ENCODE measurements around the gene HS3ST6. TPM values are rescaled to one million over a fixed set of nuclear protein-coding genes. Genes with fewer than 3 reads are reported as not detected.

The HS3ST6 gene
- total and polyA plus RNA-seq, 2 of the 13 experiments (the other 11 are each of a cell fraction or from before 2014, with no cell fraction given), result not detected

DNA sequence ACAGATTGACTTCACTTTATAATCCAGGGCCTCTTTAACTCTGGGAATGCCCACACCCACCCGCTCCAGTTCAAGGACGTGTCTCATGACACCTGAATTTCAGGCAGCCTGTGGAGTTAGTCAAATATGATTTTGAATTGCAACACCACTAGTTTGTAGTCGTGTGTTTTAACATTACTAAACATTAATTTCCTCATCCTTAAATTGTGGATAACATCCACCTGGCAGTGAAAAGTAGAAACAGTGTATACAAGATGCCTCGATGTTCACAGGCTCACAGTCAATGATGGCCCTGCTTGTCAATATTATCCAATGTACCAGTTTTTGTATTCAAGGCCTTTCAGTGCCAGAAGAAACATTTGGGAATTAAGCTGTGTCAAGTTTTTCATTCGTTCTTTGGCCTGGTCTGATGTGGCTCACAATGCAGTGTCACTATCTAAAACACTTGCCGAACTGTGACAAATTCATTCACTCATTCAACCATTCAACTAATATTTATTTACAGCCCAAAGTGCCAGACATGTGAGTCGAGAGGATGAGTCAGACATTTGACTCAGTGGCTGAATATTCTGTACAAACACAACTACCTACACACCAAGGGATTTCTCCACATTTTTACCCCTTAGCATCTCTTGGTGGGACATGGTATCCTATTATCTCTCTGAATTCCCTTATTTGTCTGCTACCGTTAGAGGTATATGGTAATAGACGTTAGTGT, 47.7 kb downstream of the HS3ST6 start (continued):
- TF ChIP-seq RXRB (CRISPR knock-in tag; IDR thresholded peaks at IDR 0.05; ENCODE audit: borderline replicate concordance) (peak; percentile 46; the same call in 1 of the 2 replicates), GFI1 (CRISPR knock-in tag; IDR thresholded peaks at IDR 0.05; ENCODE audit: borderline replicate concordance) (peak; percentile 32; the same call in 1 of the 2 replicates), ZNF18 (CRISPR knock-in tag; IDR thresholded peaks at IDR 0.05; ENCODE audit: insufficient replicate concordance) (no peak), MXI1 (IDR thresholded peaks at IDR 0.05; ENCODE audit: borderline replicate concordance, low read depth, low read length) (peak; percentile 38; the same call in 1 of the 3 replicates), ZNF879 (CRISPR knock-in tag; IDR thresholded peaks at IDR 0.05) (no peak), NFIC (IDR thresholded peaks at IDR 0.05; ENCODE audit: low read length) (no peak), MTA3 (CRISPR knock-in tag; IDR thresholded peaks at IDR 0.05) (no peak), ZNF878 (CRISPR knock-in tag; IDR thresholded peaks at IDR 0.05) (no peak), SKI (IDR thresholded peaks at IDR 0.05; ENCODE audit: partially characterized antibody) (peak; percentile 32), NFIB (CRISPR knock-in tag; IDR thresholded peaks at IDR 0.05; ENCODE audit: borderline replicate concordance) (no peak), ZFY (CRISPR knock-in tag; IDR thresholded peaks at IDR 0.05) (no peak), STAG1 (CRISPR knock-in tag; IDR thresholded peaks at IDR 0.05) (no peak), NFE2 (CRISPR knock-in tag; IDR thresholded peaks at IDR 0.05) (no peak), ZSCAN30 (CRISPR knock-in tag; IDR thresholded peaks at IDR 0.05) (no peak), FOXJ3 (CRISPR knock-in tag; IDR thresholded peaks at IDR 0.05; ENCODE audit: borderline replicate concordance) (no peak), RFX3 (CRISPR knock-in tag; IDR thresholded peaks at IDR 0.05) (no peak), NR2F6 (IDR thresholded peaks at IDR 0.05) (peak; percentile 41), NR2F6 (CRISPR knock-in tag; IDR thresholded peaks at IDR 0.05) (no peak), ZNF430 (CRISPR knock-in tag; IDR thresholded peaks at IDR 0.05) (no peak), ZBTB3 (CRISPR knock-in tag; IDR thresholded peaks at IDR 0.05; ENCODE audit: borderline replicate concordance, low read depth) (no peak)
- TF ChIP-seq, protein P1, sequence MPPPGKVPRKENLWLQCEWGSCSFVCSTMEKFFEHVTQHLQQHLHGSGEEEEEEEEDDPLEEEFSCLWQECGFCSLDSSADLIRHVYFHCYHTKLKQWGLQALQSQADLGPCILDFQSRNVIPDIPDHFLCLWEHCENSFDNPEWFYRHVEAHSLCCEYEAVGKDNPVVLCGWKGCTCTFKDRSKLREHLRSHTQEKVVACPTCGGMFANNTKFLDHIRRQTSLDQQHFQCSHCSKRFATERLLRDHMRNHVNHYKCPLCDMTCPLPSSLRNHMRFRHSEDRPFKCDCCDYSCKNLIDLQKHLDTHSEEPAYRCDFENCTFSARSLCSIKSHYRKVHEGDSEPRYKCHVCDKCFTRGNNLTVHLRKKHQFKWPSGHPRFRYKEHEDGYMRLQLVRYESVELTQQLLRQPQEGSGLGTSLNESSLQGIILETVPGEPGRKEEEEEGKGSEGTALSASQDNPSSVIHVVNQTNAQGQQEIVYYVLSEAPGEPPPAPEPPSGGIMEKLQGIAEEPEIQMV (CRISPR knock-in tag; IDR thresholded peaks at IDR 0.05; ENCODE audit: low read depth), result no peak
- TF ChIP-seq, protein P2, sequence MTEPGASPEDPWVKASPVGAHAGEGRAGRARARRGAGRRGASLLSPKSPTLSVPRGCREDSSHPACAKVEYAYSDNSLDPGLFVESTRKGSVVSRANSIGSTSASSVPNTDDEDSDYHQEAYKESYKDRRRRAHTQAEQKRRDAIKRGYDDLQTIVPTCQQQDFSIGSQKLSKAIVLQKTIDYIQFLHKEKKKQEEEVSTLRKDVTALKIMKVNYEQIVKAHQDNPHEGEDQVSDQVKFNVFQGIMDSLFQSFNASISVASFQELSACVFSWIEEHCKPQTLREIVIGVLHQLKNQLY (CRISPR knock-in tag; IDR thresholded peaks at IDR 0.05), result no peak
- TF ChIP-seq, protein P3, sequence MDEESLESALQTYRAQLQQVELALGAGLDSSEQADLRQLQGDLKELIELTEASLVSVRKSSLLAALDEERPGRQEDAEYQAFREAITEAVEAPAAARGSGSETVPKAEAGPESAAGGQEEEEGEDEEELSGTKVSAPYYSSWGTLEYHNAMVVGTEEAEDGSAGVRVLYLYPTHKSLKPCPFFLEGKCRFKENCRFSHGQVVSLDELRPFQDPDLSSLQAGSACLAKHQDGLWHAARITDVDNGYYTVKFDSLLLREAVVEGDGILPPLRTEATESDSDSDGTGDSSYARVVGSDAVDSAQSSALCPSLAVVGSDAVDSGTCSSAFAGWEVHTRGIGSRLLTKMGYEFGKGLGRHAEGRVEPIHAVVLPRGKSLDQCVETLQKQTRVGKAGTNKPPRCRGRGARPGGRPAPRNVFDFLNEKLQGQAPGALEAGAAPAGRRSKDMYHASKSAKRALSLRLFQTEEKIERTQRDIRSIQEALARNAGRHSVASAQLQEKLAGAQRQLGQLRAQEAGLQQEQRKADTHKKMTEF (CRISPR knock-in tag; IDR thresholded peaks at IDR 0.05), result 0 out of 2 replicates have a peak, but pooled peaks have one; percentile 39
- TF ChIP-seq, protein P4, sequence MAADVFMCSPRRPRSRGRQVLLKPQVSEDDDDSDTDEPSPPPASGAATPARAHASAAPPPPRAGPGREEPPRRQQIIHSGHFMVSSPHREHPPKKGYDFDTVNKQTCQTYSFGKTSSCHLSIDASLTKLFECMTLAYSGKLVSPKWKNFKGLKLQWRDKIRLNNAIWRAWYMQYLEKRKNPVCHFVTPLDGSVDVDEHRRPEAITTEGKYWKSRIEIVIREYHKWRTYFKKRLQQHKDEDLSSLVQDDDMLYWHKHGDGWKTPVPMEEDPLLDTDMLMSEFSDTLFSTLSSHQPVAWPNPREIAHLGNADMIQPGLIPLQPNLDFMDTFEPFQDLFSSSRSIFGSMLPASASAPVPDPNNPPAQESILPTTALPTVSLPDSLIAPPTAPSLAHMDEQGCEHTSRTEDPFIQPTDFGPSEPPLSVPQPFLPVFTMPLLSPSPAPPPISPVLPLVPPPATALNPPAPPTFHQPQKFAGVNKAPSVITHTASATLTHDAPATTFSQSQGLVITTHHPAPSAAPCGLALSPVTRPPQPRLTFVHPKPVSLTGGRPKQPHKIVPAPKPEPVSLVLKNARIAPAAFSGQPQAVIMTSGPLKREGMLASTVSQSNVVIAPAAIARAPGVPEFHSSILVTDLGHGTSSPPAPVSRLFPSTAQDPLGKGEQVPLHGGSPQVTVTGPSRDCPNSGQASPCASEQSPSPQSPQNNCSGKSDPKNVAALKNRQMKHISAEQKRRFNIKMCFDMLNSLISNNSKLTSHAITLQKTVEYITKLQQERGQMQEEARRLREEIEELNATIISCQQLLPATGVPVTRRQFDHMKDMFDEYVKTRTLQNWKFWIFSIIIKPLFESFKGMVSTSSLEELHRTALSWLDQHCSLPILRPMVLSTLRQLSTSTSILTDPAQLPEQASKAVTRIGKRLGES (CRISPR knock-in tag; IDR thresholded peaks at IDR 0.05; ENCODE audit: borderline replicate concordance), result no peak
